Choroid plexus epithelial cell (primary cell): Measurements from ENCODE around the gene MVD.

ENCODE experiments used
- DNase-seq: peaks from one replicate; pipeline ENCODE4 v3.0.0-alpha.2; 2010; ENCODE audit warnings: low read depth
- H3K4me3 ChIP-seq: 2 replicates; pipeline ENCODE4 v1.5.1; 2011; ENCODE audit warnings: low read depth, mild to moderate bottlenecking, control low read depth, low read length, moderate library complexity
- CTCF ChIP-seq: conservative IDR thresholded peaks from 2 replicates; pipeline ENCODE4 v1.5.1; 2011; ENCODE audit warnings: low read depth, mild to moderate bottlenecking, control low read depth, inconsistent platforms, low read length, moderate library complexity

Gene MVD

GRCh38 chr16:88680554-88681083 is 17.7 kb upstream of the MVD start:
- no peak for DNase-seq
- no peak for TF ChIP-seq CTCF
- H3K4me3 ChIP-seq: no peak overlapping the region

DNA sequence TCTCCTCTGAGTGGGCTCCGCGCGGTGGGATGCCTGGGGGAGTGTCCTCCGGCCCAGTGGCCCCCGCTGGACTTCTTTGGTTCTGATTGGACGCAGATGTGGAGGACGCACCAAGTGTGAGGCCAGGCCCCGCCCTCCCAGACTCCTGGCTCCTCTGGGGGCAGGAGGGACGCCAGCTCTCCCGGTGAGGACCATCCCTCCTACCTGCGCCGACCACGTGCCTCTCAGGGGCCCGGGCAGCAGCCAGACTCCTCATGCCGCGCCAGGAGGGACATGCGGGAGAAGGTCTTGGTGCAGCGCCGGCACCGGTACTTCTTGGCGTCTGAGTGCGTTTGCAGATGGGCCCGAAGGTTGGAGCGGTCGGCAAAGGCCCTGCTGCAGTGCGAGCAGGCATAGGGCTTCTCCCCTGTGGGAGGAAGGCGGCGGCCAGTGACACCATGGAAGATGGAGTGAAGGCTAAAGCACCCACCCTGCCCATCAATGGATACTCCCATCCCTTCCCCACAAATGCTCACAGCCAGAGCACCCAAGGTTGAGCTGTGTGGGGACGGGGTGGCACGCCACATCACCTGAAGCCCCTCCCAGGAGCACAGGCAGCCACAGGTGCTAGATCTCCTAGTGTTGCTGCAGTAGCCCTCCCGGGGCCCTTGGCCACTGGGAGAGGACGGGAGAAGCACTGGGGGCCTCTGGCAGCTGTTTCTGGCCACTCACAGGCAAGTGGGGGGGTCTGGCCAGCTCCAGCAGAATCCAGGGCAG is 15.5 kb upstream of the MVD start:
- no peak for TF ChIP-seq CTCF
- DNase-seq: no peak
- no peak overlapping the region for H3K4me3 ChIP-seq

DNA sequence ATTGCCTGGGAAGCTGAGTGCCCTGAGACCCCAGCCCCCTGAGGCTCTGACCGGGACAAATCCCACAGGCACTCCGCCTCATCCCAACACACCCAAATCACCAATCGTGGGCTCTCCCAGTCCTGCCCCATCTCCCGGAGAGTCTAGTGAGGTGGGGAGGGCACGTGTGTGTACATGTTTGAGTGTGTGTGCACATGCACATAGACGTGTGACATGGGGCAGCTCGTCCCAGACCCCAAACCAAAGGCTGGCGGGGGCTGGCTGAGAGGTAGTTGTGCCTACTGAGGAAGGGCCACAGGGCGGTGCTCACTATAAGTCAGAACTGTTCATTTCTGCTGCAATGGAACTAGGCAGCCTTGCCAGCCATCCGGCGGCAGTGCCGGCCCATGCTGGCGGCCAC is 14.8 kb upstream of the MVD start:
- TF ChIP-seq CTCF: no peak
- H3K4me3 ChIP-seq: no peak overlapping the region
- no peak for DNase-seq

DNA sequence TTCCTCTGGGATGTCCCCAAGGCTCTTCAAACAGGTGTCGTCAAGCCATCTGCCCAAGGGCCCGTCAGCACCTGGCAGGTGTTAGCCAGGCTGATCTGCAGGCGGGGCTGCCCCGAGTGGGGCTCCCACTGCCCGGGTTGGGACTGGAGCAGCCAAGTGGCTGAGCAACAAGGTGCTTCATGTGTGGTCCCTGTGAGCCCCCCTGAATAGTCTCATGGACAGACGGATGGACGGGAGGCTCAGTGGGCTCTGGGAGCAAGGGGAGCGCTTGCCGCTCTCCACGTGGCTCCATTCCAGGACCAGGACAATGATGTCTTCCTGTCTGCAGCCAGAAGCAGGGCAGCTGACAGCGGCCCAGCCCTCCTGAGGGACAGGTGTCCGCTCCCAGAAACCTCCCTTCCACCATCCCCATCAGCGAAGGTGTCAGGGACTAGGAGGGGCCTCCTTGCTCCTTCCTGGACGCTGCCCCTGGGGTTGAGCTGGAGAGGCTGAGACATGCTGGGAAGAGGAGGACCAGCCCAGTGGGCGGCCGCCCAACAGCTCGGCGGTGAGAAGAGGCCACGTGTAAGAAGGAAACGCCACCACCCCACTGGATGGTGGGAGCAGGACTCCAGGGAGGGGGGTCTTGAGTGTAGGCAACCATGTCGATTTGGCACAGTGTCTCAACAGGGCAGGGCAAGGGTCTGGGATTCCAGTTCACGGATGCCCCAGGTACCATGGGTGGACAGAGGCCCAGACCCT is 13.8 kb upstream of the MVD start:
- H3K4me3 ChIP-seq: no peak overlapping the region
- TF ChIP-seq CTCF: no peak
- DNase-seq: no peak

DNA sequence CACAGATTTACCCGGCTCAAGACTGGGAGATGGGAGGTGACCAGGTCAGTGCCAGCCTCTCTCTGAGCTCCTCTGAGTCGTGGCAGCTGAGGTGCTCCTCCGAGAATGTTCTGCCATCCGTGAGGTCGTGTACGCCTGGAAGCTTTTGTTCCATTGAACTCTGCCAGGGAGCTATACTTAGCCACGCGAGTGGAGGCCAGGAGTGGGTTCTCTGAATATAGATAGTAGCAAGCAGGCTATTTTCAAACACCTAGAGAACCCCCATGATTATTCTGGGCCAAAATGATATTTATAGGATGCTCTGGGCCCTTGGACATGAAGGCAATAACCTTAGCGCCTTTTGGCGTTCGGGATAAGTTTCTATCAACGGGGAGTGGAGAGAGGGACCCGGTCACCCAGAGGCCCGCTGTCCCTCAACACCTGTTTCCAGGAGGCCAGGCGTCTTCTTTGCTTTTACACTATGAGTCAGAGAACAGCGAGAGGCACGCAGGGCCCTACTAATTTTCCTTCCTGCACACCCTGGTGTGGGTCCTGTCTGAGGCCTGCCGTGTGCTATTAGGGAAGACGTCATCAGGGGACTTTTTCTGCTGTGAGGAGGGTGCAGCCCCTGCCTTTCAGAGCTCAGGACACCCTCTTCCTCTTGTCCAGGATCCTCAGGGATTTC is 11.0 kb upstream of the MVD start:
- no peak for TF ChIP-seq CTCF
- no peak overlapping the region for H3K4me3 ChIP-seq
- no peak for DNase-seq

- DNase-seq: no peak
- no peak overlapping the region for H3K4me3 ChIP-seq
- peak; percentile 40 for TF ChIP-seq CTCF
These were observed 9.9 kb upstream of the MVD start for GRCh38 chr16:88672776-88673175.
